Erythroblast (primary cell): ENCODE measurements around the gene RILPL1.

Source experiments
- GATA1 ChIP-seq: IDR thresholded peaks from 2 replicates; pipeline ENCODE4 v1.6.1; 2011; ENCODE audit warnings: low read depth, mild to moderate bottlenecking, control low read depth, low read length, moderate library complexity
- POLR2A ChIP-seq: IDR thresholded peaks from 2 replicates; pipeline ENCODE4 v1.6.1; 2011; ENCODE audit warnings: mild to moderate bottlenecking, low read length

GRCh38 chr12:123487428-123487827 is 46.1 kb downstream of the RILPL1 start:
- TF ChIP-seq POLR2A, result no peak
- no peak for TF ChIP-seq GATA1
